ENCODE results near the gene SLC13A3. TPM values are rescaled to one million over a fixed set of nuclear protein-coding genes. Genes with fewer than 3 reads are reported as not detected.

SLC13A3 gene
- total RNA-seq, 2 donors from 2014 or later: 0.08 to 0.25 TPM

DNA sequence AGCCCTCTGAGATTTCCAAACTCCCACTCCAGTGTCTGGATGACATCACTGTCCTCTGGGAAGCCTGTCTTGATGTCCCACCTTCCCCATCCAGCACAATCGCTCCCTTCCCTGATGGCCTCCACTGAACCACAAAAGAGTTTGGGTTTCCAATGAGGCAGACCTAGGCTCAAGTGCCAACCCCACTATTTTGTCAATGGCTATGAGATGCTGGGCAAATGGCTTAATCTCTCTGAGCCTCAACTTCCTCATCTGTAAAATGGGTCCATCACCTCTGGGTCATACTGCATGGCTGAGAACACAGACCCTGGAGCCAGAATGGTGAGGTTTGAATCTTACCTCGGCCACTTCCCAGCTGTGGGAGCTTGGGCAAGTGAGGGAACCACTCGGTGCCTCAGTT lies 11.7 kb downstream of the SLC13A3 start:
- H3K27me3 ChIP-seq: no peaks in the 10 kb centered on the region
- H3K4me1 ChIP-seq: no peaks in the 10 kb centered on the region
- TF ChIP-seq, protein P1, sequence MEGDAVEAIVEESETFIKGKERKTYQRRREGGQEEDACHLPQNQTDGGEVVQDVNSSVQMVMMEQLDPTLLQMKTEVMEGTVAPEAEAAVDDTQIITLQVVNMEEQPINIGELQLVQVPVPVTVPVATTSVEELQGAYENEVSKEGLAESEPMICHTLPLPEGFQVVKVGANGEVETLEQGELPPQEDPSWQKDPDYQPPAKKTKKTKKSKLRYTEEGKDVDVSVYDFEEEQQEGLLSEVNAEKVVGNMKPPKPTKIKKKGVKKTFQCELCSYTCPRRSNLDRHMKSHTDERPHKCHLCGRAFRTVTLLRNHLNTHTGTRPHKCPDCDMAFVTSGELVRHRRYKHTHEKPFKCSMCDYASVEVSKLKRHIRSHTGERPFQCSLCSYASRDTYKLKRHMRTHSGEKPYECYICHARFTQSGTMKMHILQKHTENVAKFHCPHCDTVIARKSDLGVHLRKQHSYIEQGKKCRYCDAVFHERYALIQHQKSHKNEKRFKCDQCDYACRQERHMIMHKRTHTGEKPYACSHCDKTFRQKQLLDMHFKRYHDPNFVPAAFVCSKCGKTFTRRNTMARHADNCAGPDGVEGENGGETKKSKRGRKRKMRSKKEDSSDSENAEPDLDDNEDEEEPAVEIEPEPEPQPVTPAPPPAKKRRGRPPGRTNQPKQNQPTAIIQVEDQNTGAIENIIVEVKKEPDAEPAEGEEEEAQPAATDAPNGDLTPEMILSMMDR (IDR thresholded peaks at IDR 0.05): no peak
- no peak for DNase-seq
- H3K9ac ChIP-seq (ENCODE audit: low read depth in 2 of 2, low read length in 2 of 2): no peak overlapping the region
- intact Hi-C loops (cut with DNase I): no loop called here
- H3K36me3 ChIP-seq: no peaks in the 10 kb centered on the region
- H3K9me3 ChIP-seq: no peaks in the 10 kb centered on the region
- H3K4me3 ChIP-seq: no peak overlapping the region
- no peak overlapping the region for H3K27ac ChIP-seq

DNA sequence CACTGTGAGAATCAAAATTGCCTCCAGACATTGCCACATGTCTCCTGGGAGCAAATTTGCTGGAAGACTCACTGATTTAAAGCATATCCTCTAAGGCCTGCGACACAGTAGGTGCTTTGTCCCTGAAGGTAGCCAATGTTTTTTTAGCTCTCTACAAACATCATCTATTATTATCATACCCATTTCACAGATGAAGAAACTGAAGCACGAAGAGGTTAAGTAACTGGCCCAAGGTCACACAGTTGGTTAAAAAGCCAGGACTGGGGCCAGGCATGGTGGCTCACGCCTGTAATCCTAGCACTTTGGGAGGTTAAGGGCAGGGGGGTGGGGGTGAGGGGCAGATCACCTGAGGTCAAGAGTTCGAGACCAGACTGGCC lies 12.4 kb downstream of the SLC13A3 start:
- no peaks in the 10 kb centered on the region for H3K27me3 ChIP-seq
- H3K36me3 ChIP-seq: no peaks in the 10 kb centered on the region
- H3K27ac ChIP-seq: no peak overlapping the region
- no peaks in the 10 kb centered on the region for H3K9me3 ChIP-seq
- DNase-seq: no peak
- no peaks in the 10 kb centered on the region for H3K4me1 ChIP-seq
- intact Hi-C loops (cut with DNase I): no loop called here
- H3K4me3 ChIP-seq: no peak overlapping the region
- TF ChIP-seq, protein P1 (IDR thresholded peaks at IDR 0.05): no peak
- H3K9ac ChIP-seq (ENCODE audit: low read depth in 2 of 2, low read length in 2 of 2): no peak overlapping the region

DNA sequence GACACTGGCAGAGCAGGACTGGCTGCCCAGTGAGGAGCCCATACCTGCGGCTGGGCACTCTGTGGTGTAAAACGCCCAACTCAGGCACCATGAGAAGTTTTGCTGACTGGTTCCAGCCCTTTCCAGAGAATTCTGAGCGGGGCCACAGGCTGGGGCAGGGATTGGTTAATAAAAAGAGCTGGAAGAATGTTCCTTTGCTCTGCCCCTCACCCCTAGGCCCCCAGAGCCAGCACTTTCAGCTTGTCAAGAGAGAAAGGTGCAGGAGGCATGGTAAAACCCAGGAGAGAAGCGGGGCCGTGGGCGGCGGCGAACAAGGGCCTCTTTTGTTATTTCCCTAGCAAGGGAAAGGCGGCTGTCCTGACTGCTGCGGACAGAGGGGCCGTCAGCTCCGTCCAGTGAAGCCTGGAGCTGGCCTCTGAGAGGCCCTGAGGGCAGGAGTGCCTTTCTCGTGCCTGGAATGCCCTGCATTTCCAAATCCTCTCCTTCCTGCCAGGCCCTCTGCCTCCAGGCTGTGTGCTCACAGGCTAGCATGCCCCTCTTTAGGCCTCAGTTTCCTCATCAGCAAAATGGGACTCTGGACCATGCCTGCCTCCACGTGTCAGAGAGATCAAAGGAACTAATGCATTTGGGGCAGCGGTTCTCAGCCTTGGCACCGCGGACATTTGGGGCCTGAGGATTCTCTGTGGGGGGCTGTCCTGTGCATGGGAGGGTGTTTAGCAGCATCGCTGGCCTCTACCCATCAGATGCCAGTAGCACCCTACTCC lies 12.9 kb downstream of the SLC13A3 start:
- Histone ChIP-seq H3K27ac (no peak overlapping the region), H3K27me3 (no peaks in the 10 kb centered on the region), H3K4me1 (no peaks in the 10 kb centered on the region), H3K4me3 (no peak overlapping the region), H3K36me3 (no peaks in the 10 kb centered on the region), H3K9ac (ENCODE audit: low read depth in 2 of 2, low read length in 2 of 2) (no peak overlapping the region), H3K9me3 (no peaks in the 10 kb centered on the region)
- DNase-seq: no peak
- TF ChIP-seq, protein P1 (IDR thresholded peaks at IDR 0.05): no peak
- intact Hi-C loops (cut with DNase I): no loop called here

DNA sequence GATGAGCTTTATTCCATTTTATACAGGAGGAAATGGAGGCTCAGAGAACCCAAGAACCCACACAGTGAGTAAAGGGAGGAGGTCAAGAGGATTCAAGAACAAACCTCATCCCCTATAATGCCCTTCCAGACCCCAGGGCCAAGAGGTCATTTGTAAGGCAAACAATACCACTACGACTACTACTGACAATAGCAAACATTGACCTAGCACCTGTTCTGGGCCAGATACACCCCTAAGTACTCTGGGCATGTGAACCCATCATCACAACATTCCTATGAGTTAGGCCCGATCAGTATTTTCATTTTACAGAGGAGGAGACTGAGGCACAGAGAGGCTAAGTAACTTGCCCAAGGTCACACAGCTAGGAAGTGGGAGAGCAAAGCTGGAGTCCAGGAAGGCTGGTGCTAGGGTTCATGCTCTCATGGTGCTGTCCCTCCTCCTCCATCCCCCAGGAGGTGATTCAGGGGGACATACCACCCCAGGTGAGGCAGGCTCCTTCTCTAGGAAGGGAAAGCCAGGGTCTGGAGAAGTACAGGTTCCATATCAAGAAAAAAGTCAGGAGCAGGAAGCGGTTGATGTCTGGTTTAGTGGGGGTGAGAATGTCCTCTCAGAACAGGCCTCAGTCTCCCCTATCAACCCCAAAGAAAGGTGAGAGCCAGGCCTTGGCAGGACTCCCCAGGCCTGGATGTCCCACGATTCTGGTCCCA lies 13.7 kb downstream of the SLC13A3 start:
- H3K36me3 ChIP-seq: no peaks in the 10 kb centered on the region
- intact Hi-C loops (cut with DNase I): no loop called here
- no peak overlapping the region for H3K27ac ChIP-seq
- DNase-seq: no peak
- H3K27me3 ChIP-seq: no peaks in the 10 kb centered on the region
- TF ChIP-seq, protein P1 (IDR thresholded peaks at IDR 0.05): no peak
- H3K9ac ChIP-seq (ENCODE audit: low read depth in 2 of 2, low read length in 2 of 2): no peak overlapping the region
- no peaks in the 10 kb centered on the region for H3K4me1 ChIP-seq
- no peak overlapping the region for H3K4me3 ChIP-seq
- no peaks in the 10 kb centered on the region for H3K9me3 ChIP-seq

DNA sequence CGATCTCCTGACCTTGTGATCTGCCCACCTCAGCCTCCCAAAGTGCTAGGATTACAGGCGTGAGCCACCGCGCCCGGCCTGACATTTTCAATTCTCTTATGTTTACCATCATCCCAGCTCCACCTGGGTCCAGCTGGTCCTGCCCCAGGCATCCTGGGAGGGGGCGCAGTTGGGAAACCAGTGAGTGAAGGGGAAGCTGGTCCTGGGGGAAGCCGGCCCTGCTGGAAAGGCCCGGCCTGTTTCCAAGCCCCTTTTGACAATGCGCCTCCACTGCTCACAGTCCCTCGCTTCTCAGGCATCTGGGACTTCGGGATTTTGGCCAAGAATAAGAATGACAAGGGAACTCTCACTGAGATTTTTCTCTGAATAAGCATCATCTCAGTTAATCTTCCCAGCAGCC lies 14.2 kb downstream of the SLC13A3 start:
- Histone ChIP-seq H3K27me3 (no peaks in the 10 kb centered on the region), H3K9me3 (no peaks in the 10 kb centered on the region), H3K9ac (ENCODE audit: low read depth in 2 of 2, low read length in 2 of 2) (no peak overlapping the region), H3K4me1 (no peaks in the 10 kb centered on the region), H3K27ac (no peak overlapping the region), H3K36me3 (no peaks in the 10 kb centered on the region), H3K4me3 (no peak overlapping the region)
- no peak for DNase-seq
- TF ChIP-seq, protein P1 (IDR thresholded peaks at IDR 0.05): no peak
- intact Hi-C loops (cut with DNase I): no loop called here

Measured in colonic mucosa (tissue), 4 donors.